Right lobe of liver (tissue), 6 donors: ENCODE data around the gene C19orf81. TPM values are rescaled to one million over a fixed set of nuclear protein-coding genes. Genes with fewer than 3 reads are reported as not detected.
"Not testable (repeated sequence)": the region's sequence is repeated elsewhere in the genome, so short reads cannot be mapped to it uniquely, and the experiment has no call there.

Source experiments
- ATAC-seq, 4 donors: fragments of 200-7000 bp; cut with Tn5 transposase; one replicate each; pipeline ENCODE4 v1.9.1; 2020; ENCODE audit warnings: mild to moderate bottlenecking in 4 of 4, moderate library complexity in 4 of 4
- DNase-seq, 3 donors: peaks; one replicate each; pipeline ENCODE4 v3.0.0-alpha.2; 2020
- H3K27ac ChIP-seq, 3 donors: fragments of 200-600 bp; one replicate each; pipeline ENCODE4 v1.8.0; 2022
- H3K27me3 ChIP-seq, 2 donors: fragments of 200-600 bp; one replicate each; pipeline ENCODE4 v1.8.0; 2022
- H3K36me3 ChIP-seq, 4 donors: fragments of 200-600 bp; sonication (generic) in 1 of 4; one replicate each; pipeline versions ENCODE4 v1.5.1 to v1.8.0; 2017 to 2022; ENCODE audit warnings: control low read depth in 1 of 4
- H3K4me1 ChIP-seq, 4 donors: fragments of 200-600 bp; sonication (generic) in 1 of 4; one replicate each; pipeline versions ENCODE4 v1.5.1 to v1.8.0; 2017 to 2022; ENCODE audit warnings: control low read depth in 1 of 4
- H3K4me3 ChIP-seq, 3 donors: fragments of 200-600 bp; one replicate each; pipeline ENCODE4 v1.8.0; 2022
- H3K9me3 ChIP-seq, 4 donors: fragments of 200-600 bp; sonication (generic) in 1 of 4; one replicate each; pipeline versions ENCODE4 v1.5.1 to v1.8.0; 2017 to 2022; ENCODE audit warnings: control low read depth in 1 of 4
- POLR2A ChIP-seq: fragments of 450-650 bp; IDR thresholded peaks from one replicate; pipeline ENCODE4 v1.6.1; 2017; ENCODE audit warnings: antibody characterized with exemption, mild to moderate bottlenecking
- WGBS: methylation state at CpG from one replicate; pipeline ENCODE4 v1.1.6; 2018; ENCODE audit warnings: low coverage, low lambda C conversion rate; ENCODE audit not compliant: insufficient coverage; ENCODE audit errors: missing lambda C conversion rate; 5-methylcytosine and 5-hydroxymethylcytosine counted together
- intact Hi-C, 2 donors: fragments of 100-400 bp; cut with DNase I; formaldehyde crosslinking; loops; one replicate each; pipeline versions ENCODE4 v1.11.2 to v1.14.1; 2022
- total RNA-seq, 6 experiments: library from RNA; depleted of rRNA in 2 of 6; stranded (reverse); fragments of >200 nt in 2 of 6; fragmentation: NEBNext Ultra II Directional in 3 of 6; extraction: Animal tissue kit (Norgen Biotek cat#: 25700) in 3 of 6; gene quantifications; one replicate each; pipeline versions ENCODE4 v1.1.0 to v1.2.4, GENCODE V29; 2016 to 2023
- TF ChIP-seq, protein P1 (sequence below), 4 donors: fragments of 200-600 bp in 3 of 4; fragments of 450-650 bp in 1 of 4; IDR thresholded peaks; one replicate each; pipeline versions ENCODE4 v1.5.1 to v1.8.0; 2016 to 2022; ENCODE audit warnings: antibody characterized with exemption in 4 of 4, mild to moderate bottlenecking in 2 of 4
- donor health status: DM: no; HTN: yes; CAD: no.
- donor health status: DM: no; HTN: no; CAD: no.
- donor health status: DM: no; HTN: no; CAD: no.
- donor health status: DM: no; HTN: yes; CAD: no.
- donor health status: DM: no; HTN: yes; CAD: no.

The C19orf81 gene
- total RNA-seq, 6 experiments from 2014 or later: not detected

DNA sequence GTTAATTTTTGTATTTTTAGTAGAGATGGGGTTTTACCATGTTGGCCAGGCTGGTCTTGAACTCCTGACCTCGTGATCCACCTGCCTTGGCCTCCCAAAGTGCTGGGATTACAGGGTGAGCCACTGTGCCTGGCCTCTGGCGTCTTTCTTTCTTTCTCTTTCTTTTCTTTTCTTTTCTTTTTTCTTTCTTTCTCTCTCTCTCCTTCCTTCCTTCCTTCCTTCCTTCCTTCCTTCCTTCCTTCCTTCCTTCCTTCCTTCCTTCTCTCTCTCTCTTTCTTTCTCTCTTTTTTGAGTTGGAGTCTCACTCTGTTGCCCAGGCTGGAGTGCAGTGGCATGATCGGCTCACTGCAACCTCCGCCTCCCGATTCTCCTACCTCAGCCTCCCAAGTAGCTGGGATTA lies 30.1 kb upstream of the C19orf81 start:
- H3K4me1 ChIP-seq, H3K4me3 ChIP-seq, DNase-seq, H3K27me3 ChIP-seq, H3K27ac ChIP-seq, H3K9me3 ChIP-seq, ATAC-seq, H3K36me3 ChIP-seq, intact Hi-C loops: not testable (repeated sequence)
- 55% methylated on average over 5 of the region's 5 CpGs for WGBS

DNA sequence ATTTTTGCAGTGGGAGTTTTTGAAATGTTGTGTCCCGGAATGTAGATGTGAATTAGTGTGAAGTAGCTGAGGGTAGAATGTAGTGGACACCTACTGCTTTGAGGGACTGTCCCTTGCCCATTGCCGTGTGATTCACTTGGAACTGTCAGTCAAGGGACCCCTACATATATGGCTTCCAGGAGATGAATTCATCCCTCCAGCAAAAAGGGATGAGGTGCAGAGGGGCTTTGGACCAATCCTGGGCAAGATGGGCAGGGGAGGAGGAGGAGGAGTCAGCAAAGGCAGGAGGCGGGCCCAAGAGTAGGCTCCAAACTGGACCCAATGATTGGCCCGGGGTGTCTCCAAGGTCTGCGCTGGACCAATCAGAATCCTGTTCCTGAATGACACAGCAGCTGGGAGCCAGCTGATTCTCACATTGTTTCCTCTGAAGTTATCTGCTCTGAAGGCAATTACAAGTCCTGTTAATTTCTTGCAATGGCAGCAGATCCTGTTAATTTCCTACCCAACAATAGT lies 28.8 kb upstream of the C19orf81 start:
- intact Hi-C loops, H3K27me3 ChIP-seq, H3K4me3 ChIP-seq, H3K4me1 ChIP-seq, ATAC-seq, DNase-seq, H3K27ac ChIP-seq, H3K36me3 ChIP-seq, H3K9me3 ChIP-seq: not testable (repeated sequence)
- no CpG with 5 or more reads among the region's 5 CpGs for whole genome bisulfite sequencing

DNA sequence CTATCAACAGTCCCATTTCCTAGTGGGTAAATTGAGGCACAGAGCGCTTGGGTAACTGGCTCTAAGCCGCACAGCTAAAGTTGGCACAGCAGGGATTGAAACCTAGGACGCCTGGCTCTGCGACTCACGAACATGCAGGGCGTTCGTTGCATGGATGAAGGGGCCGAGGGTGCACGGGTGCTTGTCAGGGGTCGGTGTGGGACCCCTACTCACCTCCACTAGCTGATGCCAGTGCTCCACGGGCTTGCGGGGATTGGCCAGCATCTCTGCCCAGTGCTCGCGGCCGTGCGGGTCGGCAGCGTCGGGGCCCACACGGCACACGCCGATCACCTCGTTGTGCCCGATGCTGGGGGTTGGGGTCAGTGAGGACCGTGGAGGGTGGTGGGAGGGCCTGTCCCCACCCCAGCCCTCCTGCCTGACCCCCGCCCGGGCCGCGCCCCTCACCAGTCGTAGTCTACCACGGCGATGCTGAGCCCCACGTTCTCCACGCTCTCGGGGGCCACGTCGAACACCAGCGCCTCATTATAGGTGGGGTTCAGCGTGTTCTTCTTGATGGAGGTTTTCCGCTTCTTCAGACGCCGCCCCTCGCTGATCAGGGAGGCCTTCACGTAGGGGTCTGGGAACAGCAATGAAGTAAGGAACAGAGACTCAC lies 24.2 kb upstream of the C19orf81 start:
- TF ChIP-seq, protein P1, sequence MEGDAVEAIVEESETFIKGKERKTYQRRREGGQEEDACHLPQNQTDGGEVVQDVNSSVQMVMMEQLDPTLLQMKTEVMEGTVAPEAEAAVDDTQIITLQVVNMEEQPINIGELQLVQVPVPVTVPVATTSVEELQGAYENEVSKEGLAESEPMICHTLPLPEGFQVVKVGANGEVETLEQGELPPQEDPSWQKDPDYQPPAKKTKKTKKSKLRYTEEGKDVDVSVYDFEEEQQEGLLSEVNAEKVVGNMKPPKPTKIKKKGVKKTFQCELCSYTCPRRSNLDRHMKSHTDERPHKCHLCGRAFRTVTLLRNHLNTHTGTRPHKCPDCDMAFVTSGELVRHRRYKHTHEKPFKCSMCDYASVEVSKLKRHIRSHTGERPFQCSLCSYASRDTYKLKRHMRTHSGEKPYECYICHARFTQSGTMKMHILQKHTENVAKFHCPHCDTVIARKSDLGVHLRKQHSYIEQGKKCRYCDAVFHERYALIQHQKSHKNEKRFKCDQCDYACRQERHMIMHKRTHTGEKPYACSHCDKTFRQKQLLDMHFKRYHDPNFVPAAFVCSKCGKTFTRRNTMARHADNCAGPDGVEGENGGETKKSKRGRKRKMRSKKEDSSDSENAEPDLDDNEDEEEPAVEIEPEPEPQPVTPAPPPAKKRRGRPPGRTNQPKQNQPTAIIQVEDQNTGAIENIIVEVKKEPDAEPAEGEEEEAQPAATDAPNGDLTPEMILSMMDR (IDR thresholded peaks at IDR 0.05): no peak
- TF ChIP-seq POLR2A: no peak
- no peaks in the 10 kb centered on the region for H3K4me1 ChIP-seq
- intact Hi-C loops: no loop called here
- 80% methylated on average over 1 of the region's 44 CpGs for WGBS
- ATAC-seq (no peak), DNase-seq (no peak)
- no peak overlapping the region for H3K27ac ChIP-seq
- no peak overlapping the region for H3K4me3 ChIP-seq
- no peaks in the 10 kb centered on the region for H3K27me3 ChIP-seq
- no peaks in the 10 kb centered on the region for H3K36me3 ChIP-seq
- no peaks in the 10 kb centered on the region for H3K9me3 ChIP-seq

DNA sequence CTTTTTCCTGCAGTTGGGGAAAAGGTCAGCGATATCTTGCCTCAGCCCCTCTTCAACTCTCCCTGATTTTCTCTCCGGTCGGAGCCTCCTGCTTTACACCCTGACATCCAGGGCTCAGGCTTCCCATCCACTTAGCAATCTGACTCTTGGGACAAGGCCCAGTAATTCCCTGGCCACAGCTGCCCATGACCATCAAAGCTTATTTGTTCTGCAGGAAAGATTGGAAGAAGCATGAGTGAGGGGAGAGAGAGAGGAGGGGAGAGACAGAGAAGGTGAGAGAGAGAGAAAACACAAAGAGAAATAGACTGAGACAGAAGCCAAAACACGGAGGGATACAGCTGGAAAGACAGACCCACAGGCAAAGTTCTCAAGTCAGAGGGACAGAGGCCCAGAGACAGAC lies 23.2 kb upstream of the C19orf81 start:
- DNase-seq (no peak), ATAC-seq (no peak)
- H3K36me3 ChIP-seq: no peaks in the 10 kb centered on the region
- H3K27me3 ChIP-seq: no peaks in the 10 kb centered on the region
- TF ChIP-seq POLR2A: no peak
- TF ChIP-seq, protein P1 (IDR thresholded peaks at IDR 0.05): no peak
- H3K27ac ChIP-seq: no peak overlapping the region
- intact Hi-C loops: no loop called here
- no peaks in the 10 kb centered on the region for H3K4me1 ChIP-seq
- 48% methylated on average over 3 of the region's 4 CpGs for WGBS
- H3K9me3 ChIP-seq: no peaks in the 10 kb centered on the region
- no peak overlapping the region for H3K4me3 ChIP-seq

DNA sequence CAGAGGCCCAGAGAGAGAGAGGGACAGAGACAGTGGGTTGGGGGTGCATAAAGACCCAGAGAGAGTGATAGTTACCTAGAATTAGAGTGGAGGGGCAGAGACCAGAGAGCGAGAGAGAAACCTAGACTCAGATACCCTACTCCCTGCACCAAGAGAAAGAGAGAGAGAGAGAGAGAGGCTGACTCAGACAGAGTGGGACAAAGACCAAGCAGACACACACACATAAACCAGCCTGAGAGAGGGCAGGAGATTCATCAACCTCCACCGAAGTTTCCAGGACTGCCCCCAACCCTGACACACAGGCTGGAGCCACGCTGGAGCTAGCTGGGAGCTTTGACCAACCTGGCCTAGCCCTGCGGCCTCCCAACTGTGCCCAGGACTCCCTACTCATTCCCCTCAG lies 22.4 kb upstream of the C19orf81 start:
- no peak for DNase-seq
- Histone ChIP-seq H3K4me3 (no peak overlapping the region), H3K27ac (no peak overlapping the region), H3K36me3 (no peaks in the 10 kb centered on the region), H3K4me1 (no peaks in the 10 kb centered on the region), H3K27me3 (no peaks in the 10 kb centered on the region), H3K9me3 (no peaks in the 10 kb centered on the region)
- ATAC-seq: no peak
- intact Hi-C loops: no loop called here
- WGBS: 55% methylated on average over 1 of the region's 4 CpGs
- TF ChIP-seq, protein P1 (IDR thresholded peaks at IDR 0.05): no peak
- TF ChIP-seq POLR2A: no peak
